Measurements from ENCODE around the gene EXOC4.

Gene EXOC4

DNA sequence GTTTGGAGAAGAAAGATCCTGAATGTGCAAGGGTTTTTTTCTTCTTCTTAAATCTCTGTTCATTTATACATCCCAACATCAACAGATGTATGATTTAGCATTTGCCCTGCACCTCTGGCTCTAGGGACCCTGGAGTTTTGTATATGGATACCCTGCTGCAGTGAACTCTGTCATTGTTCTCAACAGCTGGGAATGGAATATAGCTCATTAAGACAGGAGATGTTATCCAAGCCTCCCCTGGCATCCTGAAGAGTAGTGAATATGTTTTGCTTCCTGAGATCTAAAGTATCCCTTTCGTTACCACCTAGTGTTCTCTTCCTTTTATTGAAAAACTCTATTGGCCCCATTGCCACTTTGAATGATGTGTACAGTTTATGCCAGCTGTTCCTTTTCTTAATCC, 275.9 kb downstream of the EXOC4 start:
- in situ Hi-C loops (cut with HindIII; ENCODE audit: low sequenced_read_pairs), result no loop called here

GRCh38 chr7:133529861-133530260, 277.0 kb downstream of the EXOC4 start:
- in situ Hi-C loops (cut with HindIII; ENCODE audit: low sequenced_read_pairs), result no loop called here

- in situ Hi-C loops (cut with HindIII; ENCODE audit: low sequenced_read_pairs), result no loop called here
These were observed 277.8 kb downstream of the EXOC4 start for GRCh38 chr7:133530682-133531081.

DNA sequence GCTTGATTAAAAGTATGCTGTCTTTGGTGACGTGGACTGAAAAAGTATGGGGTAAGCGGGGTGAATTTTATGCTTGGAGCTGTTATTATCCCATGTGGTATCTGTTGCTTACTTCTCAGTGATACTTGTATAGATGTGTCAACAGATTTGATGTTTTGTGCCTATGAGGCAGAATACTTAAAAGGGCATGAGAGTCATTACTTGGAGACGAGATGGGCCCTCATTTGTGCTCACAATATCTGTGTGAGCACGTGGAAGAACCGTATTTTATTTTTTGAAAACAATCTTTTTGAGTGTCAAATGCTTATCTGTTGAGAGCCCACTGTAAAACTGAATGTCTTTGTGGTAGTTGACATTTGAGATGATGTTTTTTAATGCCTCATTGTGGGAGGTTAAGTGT, 281.9 kb downstream of the EXOC4 start:
- in situ Hi-C loops (cut with HindIII; ENCODE audit: low sequenced_read_pairs), result no loop called here

GRCh38 chr7:133535308-133535707, 282.4 kb downstream of the EXOC4 start:
- in situ Hi-C loops (cut with HindIII; ENCODE audit: low sequenced_read_pairs), result no loop called here

DNA sequence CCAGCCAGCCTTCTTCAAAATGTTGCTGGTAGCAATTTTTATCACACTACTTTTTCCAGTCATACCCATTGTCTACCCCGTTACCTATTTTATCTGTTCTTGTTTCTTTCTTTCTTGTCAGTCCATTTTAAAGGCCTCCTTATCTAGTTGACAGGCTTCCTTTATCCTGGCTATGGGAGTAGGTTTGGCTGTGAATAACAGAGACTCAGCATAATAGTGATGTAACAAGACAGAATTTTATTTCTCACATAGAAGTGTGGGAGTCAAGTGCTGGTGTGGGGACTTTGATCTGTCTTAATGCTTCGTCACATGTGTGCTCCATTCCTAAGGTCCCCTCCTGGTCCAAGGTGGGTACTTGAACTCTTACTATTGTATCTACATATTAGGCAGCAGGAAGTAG, 283.6 kb downstream of the EXOC4 start:
- in situ Hi-C loops (cut with HindIII; ENCODE audit: low sequenced_read_pairs), result no loop called here

GRCh38 chr7:133539016-133539415, 286.1 kb downstream of the EXOC4 start:
- in situ Hi-C loops (cut with HindIII; ENCODE audit: low sequenced_read_pairs), result no loop called here

DNA sequence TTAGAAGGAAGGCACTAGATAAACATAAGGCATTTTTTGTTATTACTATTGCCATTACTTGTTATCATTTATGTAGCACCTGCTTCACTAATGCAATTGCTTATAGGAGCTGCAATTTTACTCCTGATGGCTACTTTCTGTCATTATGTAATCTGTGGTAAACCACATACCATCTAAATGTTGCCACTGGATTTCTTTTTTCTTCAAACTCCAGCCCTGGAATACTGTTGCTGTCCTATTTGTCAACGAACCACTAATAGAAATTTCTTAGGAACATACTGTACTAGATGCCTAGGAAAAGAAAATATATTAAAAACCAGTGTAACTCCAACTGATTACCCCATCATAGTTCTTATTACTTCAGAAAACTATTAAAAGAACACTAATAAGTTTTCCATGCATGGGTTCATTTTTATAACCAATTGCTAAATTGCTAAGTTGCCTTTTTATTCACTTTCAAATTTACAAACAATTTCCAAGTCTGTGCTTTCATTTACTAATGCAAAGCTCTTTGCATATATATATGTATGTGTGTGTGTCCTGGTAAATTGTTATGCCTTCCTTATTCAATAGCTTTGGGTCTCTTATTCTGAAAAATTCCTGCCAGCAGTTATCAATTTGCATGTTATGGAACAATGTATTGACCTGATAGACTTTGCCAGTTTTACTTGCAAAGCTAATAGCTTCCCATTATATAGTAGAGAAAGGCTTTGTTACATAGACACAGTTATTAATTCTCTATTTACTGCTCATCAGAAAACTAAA, 287.4 kb downstream of the EXOC4 start:
- in situ Hi-C loops (cut with HindIII; ENCODE audit: low sequenced_read_pairs), result no loop called here

- in situ Hi-C loops (cut with HindIII; ENCODE audit: low sequenced_read_pairs), result no loop called here
These were observed 289.4 kb downstream of the EXOC4 start for GRCh38 chr7:133542209-133542780.

GRCh38 chr7:133543657-133544056, 290.8 kb downstream of the EXOC4 start:
- in situ Hi-C loops (cut with HindIII; ENCODE audit: low sequenced_read_pairs), result no loop called here

- in situ Hi-C loops (cut with HindIII; ENCODE audit: low sequenced_read_pairs), result no loop called here
These were observed 292.7 kb downstream of the EXOC4 start for GRCh38 chr7:133545618-133546017.

- in situ Hi-C loops (cut with HindIII; ENCODE audit: low sequenced_read_pairs), result no loop called here
These were observed 295.1 kb downstream of the EXOC4 start for GRCh38 chr7:133547981-133548380.

DNA sequence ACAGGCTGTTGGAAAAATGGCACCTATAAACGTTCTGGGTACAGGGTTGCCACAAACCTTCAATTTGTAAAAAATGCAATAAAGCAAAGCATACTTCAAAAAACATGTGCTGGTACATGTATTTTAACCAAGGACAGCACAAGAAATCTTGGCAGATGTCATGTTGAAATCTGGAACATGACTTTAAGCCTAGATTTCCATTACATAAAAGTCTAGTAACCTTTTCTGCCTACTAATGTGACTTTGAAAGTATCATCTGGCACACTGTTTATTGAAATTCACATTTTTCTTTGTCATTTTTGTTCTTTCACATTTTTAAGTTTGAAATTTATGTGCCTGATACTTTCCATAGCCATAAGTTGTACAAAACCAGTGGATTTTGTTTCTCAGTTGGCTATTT, 296.8 kb downstream of the EXOC4 start:
- in situ Hi-C loops (cut with HindIII; ENCODE audit: low sequenced_read_pairs), result no loop called here

DNA sequence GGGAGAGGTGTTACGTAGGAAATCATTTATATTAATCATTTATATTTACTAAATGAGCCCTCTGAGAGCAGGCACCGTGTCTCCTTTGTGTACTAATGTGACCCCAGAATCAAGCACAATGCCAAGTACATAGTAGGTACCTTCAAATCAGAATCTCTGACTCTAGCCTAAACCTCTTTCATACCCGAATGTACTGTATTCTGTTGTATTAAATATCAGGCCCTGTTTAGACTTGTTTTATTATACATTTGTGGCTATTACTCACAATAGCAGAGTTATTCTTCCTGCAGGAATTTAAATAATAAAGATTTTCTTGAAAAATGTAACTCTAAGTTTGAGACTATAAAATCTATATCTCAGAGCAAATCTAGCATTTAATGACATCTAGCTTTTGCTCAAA, 297.3 kb downstream of the EXOC4 start:
- in situ Hi-C loops (cut with HindIII; ENCODE audit: low sequenced_read_pairs), result no loop called here

DNA sequence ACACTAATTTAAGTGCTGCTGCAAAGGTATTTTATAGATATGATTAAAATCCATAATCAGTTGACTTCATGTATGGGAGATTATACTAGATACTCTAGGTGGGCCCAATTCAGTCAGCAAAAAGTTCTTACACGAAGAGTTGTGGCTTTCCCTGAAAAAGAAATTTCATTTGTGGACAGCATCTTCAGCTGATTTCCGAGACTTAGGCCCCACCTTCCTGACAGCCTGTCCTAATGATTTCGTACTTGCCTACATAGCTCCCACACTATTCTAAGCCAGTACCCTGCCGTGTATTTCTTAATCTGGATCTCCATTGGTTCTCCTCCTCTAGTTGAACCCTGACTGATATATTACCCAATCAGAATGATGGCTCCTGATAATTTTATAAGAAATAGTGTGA, 297.9 kb downstream of the EXOC4 start:
- in situ Hi-C loops (cut with HindIII; ENCODE audit: low sequenced_read_pairs), result no loop called here

DNA sequence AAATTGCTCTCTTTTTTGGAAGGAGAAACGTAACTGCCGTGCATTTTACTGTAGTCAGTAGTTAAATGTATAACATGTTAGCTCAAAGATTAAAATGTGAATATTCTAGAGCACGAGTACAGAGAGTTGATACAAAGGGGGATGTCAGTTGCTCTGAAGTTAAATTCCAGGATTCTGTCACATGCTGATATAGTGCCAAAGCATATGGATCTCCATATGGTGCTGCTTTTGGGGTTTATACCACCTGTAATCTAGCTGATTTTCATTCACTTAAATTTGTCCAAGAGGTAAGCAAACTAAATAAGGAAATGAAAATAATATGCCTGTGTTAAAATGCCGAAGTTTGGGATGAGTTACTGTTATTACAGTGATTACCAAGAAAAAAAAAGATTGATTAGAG, 298.6 kb downstream of the EXOC4 start:
- in situ Hi-C loops (cut with HindIII; ENCODE audit: low sequenced_read_pairs), result no loop called here

GRCh38 chr7:133552079-133552478, 299.2 kb downstream of the EXOC4 start:
- in situ Hi-C loops (cut with HindIII; ENCODE audit: low sequenced_read_pairs), result no loop called here

DNA sequence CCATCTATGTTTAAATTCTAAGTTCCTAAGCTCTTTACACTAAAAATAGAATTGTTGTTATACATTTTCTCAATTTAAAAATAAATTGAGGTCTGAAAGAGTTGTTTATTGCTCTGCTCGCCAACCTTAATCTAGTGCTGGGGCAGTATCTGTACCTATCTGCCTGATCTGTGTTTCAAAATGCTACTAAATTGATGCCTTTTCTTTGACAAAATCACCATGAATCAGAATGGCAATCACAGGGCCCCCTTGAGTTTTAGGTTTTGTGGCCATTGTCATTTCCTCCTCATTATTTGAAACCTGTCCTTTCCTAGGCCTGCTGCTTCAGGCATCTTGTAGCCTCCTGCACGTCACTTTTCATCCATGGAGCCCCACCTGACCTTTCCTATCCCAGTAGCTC, 301.5 kb downstream of the EXOC4 start:
- in situ Hi-C loops (cut with HindIII; ENCODE audit: low sequenced_read_pairs), result no loop called here

- in situ Hi-C loops (cut with HindIII; ENCODE audit: low sequenced_read_pairs), result no loop called here
These were observed 303.2 kb downstream of the EXOC4 start for GRCh38 chr7:133556048-133556447.

DNA sequence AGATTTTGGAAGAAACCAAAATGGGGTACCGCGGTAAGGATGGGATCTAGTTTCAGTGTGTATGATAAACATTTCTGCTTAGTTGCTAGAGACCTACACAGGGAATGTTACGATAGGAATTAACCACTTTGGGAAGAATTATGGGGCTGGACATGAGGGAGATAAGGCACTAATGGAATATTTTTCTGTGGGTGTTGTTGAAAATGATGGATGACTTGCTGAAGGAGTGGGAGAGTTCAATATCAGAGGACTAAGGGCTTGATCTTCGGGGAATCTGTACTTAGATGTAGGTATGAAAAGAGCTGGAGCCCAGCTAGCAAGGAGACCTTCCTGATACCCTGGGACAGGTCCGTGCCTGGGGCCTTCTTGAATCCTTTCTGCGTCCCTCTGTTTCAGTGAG, 303.7 kb downstream of the EXOC4 start:
- in situ Hi-C loops (cut with HindIII; ENCODE audit: low sequenced_read_pairs), result no loop called here

- in situ Hi-C loops (cut with HindIII; ENCODE audit: low sequenced_read_pairs), result no loop called here
These were observed 308.0 kb downstream of the EXOC4 start for GRCh38 chr7:133560900-133561299.

- in situ Hi-C loops (cut with HindIII; ENCODE audit: low sequenced_read_pairs), result no loop called here
These were observed 308.5 kb downstream of the EXOC4 start for GRCh38 chr7:133561396-133561795.

DNA sequence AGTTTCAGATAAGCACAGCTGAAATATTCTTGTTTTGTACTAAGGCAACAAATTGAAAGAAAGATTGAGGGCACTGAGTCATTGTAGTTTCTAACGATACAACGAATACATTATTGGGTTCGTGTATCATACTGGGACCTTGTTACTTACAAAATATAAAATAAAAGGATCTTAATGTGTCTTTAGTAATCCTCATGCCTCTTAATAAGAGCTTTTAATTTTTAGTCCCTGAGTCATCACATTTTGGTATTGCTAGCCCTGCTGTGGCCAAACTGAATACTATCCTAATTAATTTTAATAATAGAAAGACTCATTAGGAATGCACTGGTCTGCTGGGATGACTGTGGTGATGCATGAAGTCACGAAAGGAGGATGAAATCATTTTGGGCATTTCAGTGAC, 309.7 kb downstream of the EXOC4 start:
- in situ Hi-C loops (cut with HindIII; ENCODE audit: low sequenced_read_pairs), result no loop called here

All from endothelial cell of hepatic sinusoid (primary cell).